ENCODE measurements around the gene SDS. TPM values are rescaled to one million over a fixed set of nuclear protein-coding genes. Genes with fewer than 3 reads are reported as not detected.

SDS gene
- total RNA-seq, 1 experiment from 2014 or later: not detected

- WGBS (ENCODE audit: extremely low coverage, insufficient read length, low lambda C conversion rate): no CpG with 5 or more reads among the region's 6 CpGs
- no peak overlapping the region for H4K5ac ChIP-seq (ENCODE audit: insufficient read length, low read depth, low read length)
- no peaks in the 10 kb centered on the region for H3K27me3 ChIP-seq (ENCODE audit: insufficient read depth, low read length)
- H4K8ac ChIP-seq (replicated peaks; ENCODE audit: insufficient read length, low read depth, low read length): no peak overlapping the region
- no peak overlapping the region for H3K23ac ChIP-seq (ENCODE audit: insufficient read length, low read depth, low read length)
- no peak overlapping the region for H2BK120ac ChIP-seq (ENCODE audit: low read depth, low read length, poor library complexity, severe bottlenecking)
- H2BK12ac ChIP-seq (ENCODE audit: insufficient read length, low read depth, low read length): no peak overlapping the region
- no peak overlapping the region for H3T11ph ChIP-seq (ENCODE audit: low read length)
- Mint-ChIP-seq H3K4me1 (0 out of 4 replicates have a peak, but pooled peaks cover 0 to 2% of the 10 kb centered on the region in 2 experiments), H3K9me3 (no peaks in the 10 kb centered on the region), H3K27me3 (ENCODE audit: low read depth) (no peaks in the 10 kb centered on the region), H3K27ac (peak overlapping the region in 1 of 3 experiments; percentile 91; a peak in 2 of 7 replicates), H3K4me3 (no peak overlapping the region), H3K36me3 (ENCODE audit: insufficient read depth in 1 of 3, low read depth in 3 of 3) (peaks cover 12 to 28% (median 28%) of the 10 kb centered on the region in 3 experiments; a peak in 6 of 7 replicates)
- H3K79me1 ChIP-seq (ENCODE audit: insufficient read depth, low read depth, low read length, poor library complexity, severe bottlenecking): no peaks in the 10 kb centered on the region
- no peak overlapping the region for H4K91ac ChIP-seq (ENCODE audit: insufficient read length, low read depth, low read length)
- no peak overlapping the region for H3K27ac ChIP-seq (ENCODE audit: insufficient read length, low read depth, low read length)
- no peaks in the 10 kb centered on the region for H3K79me2 ChIP-seq (ENCODE audit: insufficient read depth, low read length)
- H2BK15ac ChIP-seq (ENCODE audit: low read depth, low read length): no peak overlapping the region
- H2BK5ac ChIP-seq (ENCODE audit: insufficient read length, low read length): no peak overlapping the region
- no peak overlapping the region for H2BK20ac ChIP-seq (ENCODE audit: low read depth, low read length, poor library complexity, severe bottlenecking)
- no peak overlapping the region for H3K56ac ChIP-seq (ENCODE audit: insufficient read length, low read depth, low read length)
- no peaks in the 10 kb centered on the region for H4K20me1 ChIP-seq (ENCODE audit: control insufficient read depth, insufficient read depth, insufficient read length)
- no peaks in the 10 kb centered on the region for H3K4me1 ChIP-seq (ENCODE audit: insufficient read depth, low read length)
- no peak overlapping the region for H2AFZ ChIP-seq (ENCODE audit: low read length)
- no peak overlapping the region for H3K9ac ChIP-seq (ENCODE audit: extremely low read depth, insufficient read length, low read length)
- TF ChIP-seq CTCF (conservative IDR thresholded peaks at IDR 0.05): no peak
- no peak overlapping the region for H3K4me2 ChIP-seq (ENCODE audit: insufficient read depth, insufficient read length, low read length)
- no peak for DNase-seq
- H3K4ac ChIP-seq (ENCODE audit: low read depth, low read length): no peak overlapping the region
- no peak overlapping the region for H3K14ac ChIP-seq (ENCODE audit: insufficient read depth, low read length)
- H3K18ac ChIP-seq (ENCODE audit: insufficient read length, low read depth, low read length): no peak overlapping the region
- H3K9me3 ChIP-seq (ENCODE audit: control insufficient read depth, low read depth, low read length): no peaks in the 10 kb centered on the region
- no peaks in the 10 kb centered on the region for H3K23me2 ChIP-seq (ENCODE audit: insufficient read length, low read depth, low read length, poor library complexity, severe bottlenecking)
- no peak overlapping the region for H2AK5ac ChIP-seq (ENCODE audit: insufficient read length, low read length)
These were observed 31.9 kb downstream of the SDS start for GRCh38 chr12:113371808-113372207.
